Tibial nerve (tissue), 4 donors: ENCODE measurements around the gene SMIM44.

ENCODE experiments used
- EP300 ChIP-seq, 2 donors: sonication (generic); formaldehyde crosslinking; IDR thresholded peaks; one replicate each; pipeline ENCODE4 v1.6.1; 2017; ENCODE audit warnings: antibody characterized with exemption in 2 of 2, mild to moderate bottlenecking in 1 of 2
- POLR2A ChIP-seq, 2 donors: fragments of 450-650 bp; IDR thresholded peaks; one replicate each; pipeline ENCODE4 v1.6.1; 2017; ENCODE audit warnings: antibody characterized with exemption in 2 of 2, mild to moderate bottlenecking in 2 of 2, moderate library complexity in 2 of 2
- TF ChIP-seq, protein P1 (sequence below), 5 experiments: fragments of 200-600 bp in 3 of 5; fragments of 450-650 bp in 2 of 5; sonication (generic) in 3 of 5; IDR thresholded peaks; one replicate each; pipeline ENCODE4 v1.5.1; 2016 to 2019; ENCODE audit warnings: antibody characterized with exemption in 5 of 5, mild to moderate bottlenecking in 3 of 5, moderate library complexity in 2 of 5

DNA sequence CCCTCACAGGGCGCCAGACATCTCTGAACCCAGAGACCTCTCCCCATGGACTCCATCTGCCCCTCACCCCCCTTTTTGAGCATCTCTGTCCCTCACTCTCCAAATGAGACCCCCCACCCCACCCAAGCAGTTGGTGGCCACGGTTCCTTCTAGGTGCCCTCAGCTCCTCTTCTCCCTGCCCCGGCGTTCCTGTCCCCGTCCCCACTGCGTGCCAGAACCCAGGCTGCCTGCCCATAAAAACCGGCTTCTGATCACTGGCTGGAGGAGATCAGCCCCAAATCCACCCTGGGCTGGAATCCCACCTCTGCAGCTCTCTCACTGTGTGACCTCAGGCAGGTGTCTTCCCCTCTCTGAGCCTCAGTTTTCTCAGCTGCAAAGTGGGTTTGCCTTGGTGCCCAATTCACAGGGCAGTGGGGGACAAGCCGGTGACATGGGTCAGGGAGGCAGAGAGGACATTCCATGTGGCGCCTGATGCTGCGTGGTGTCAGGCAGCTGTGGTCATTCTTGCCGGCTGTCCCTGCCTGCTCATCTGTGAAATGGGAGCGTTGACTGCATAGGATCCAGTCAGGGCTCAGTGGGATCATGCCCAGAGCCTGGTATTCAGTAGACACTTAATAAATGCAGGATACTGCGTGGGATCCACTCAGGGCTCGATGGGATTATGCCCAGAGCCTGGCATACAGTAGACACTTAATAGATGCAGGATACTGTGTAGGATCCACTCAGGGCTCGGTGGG is 28.4 kb downstream of the SMIM44 start:
- no peak for TF ChIP-seq POLR2A (IDR thresholded peaks at IDR 0.05)
- no peak for TF ChIP-seq EP300 (IDR thresholded peaks at IDR 0.05)
- TF ChIP-seq, protein P1, sequence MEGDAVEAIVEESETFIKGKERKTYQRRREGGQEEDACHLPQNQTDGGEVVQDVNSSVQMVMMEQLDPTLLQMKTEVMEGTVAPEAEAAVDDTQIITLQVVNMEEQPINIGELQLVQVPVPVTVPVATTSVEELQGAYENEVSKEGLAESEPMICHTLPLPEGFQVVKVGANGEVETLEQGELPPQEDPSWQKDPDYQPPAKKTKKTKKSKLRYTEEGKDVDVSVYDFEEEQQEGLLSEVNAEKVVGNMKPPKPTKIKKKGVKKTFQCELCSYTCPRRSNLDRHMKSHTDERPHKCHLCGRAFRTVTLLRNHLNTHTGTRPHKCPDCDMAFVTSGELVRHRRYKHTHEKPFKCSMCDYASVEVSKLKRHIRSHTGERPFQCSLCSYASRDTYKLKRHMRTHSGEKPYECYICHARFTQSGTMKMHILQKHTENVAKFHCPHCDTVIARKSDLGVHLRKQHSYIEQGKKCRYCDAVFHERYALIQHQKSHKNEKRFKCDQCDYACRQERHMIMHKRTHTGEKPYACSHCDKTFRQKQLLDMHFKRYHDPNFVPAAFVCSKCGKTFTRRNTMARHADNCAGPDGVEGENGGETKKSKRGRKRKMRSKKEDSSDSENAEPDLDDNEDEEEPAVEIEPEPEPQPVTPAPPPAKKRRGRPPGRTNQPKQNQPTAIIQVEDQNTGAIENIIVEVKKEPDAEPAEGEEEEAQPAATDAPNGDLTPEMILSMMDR (IDR thresholded peaks at IDR 0.05) = no peak
